GM18951 (cell line): ENCODE data around the gene OR6C65.
"Not testable (repeated sequence)": the region's sequence is repeated elsewhere in the genome, so short reads cannot be mapped to it uniquely, and the experiment has no call there.

Experiments
- POLR2A ChIP-seq: IDR thresholded peaks from 4 replicates; pipeline ENCODE4 v1.6.1; 2011; ENCODE audit warnings: mild to moderate bottlenecking; ENCODE audit not compliant: insufficient read length, insufficient read depth; ENCODE audit errors: extremely low read depth
- in situ Hi-C: fragments of 300-500 bp; cut with MboI; formaldehyde crosslinking; loops from one replicate; pipeline ENCODE4 v1.12.0; 2022; ENCODE audit warnings: low sequenced_read_pairs, mixed read lengths, inconsistent platforms; ENCODE audit not compliant: unreplicated experiment

OR6C65 gene

GRCh38 chr12:55420307-55420962, 20.1 kb downstream of the OR6C65 start:
- in situ Hi-C loops, result no loop called here
- no peak for TF ChIP-seq POLR2A

- no peak for TF ChIP-seq POLR2A
- in situ Hi-C loops, result no loop called here
These were observed 25.6 kb downstream of the OR6C65 start, which contains the start of gene OR6C76 for GRCh38 chr12:55425954-55426353. TSS of gene OR6C76 (plus strand) at chr12:55426254. CDS start at chr12:55426254, 0 bp downstream.

GRCh38 chr12:55428331-55429243, 28.3 kb downstream of the OR6C65 start:
- in situ Hi-C loops, result no loop called here
- no peak for TF ChIP-seq POLR2A

- in situ Hi-C loops, result not testable (repeated sequence)
These were observed 40.9 kb downstream of the OR6C65 start for GRCh38 chr12:55441233-55441632.

GRCh38 chr12:55443776-55444175, 43.4 kb downstream of the OR6C65 start, which contains the start of gene OR6C2:
TSS of gene OR6C2 (plus strand) at chr12:55444076. CDS start at chr12:55452214, 8,138 bp downstream.
- no peak for TF ChIP-seq POLR2A
- in situ Hi-C loops, result no loop called here

- in situ Hi-C loops, result no loop called here
These were observed 45.0 kb downstream of the OR6C65 start for GRCh38 chr12:55445357-55445756.

GRCh38 chr12:55446326-55446725, 46.0 kb downstream of the OR6C65 start:
- TF ChIP-seq POLR2A, result no peak
- in situ Hi-C loops, result no loop called here

More at GRCh38 chr12:55445357-55445756, 45.0 kb downstream of the OR6C65 start:
- TF ChIP-seq POLR2A, result no peak

GRCh38 chr12:55448825-55449224, 48.5 kb downstream of the OR6C65 start:
- in situ Hi-C loops, result no loop called here
- no peak for TF ChIP-seq POLR2A
